Liver (tissue), 9 donors: ENCODE results near the gene KMT2D. TPM values are rescaled to one million over a fixed set of nuclear protein-coding genes. Genes with fewer than 3 reads are reported as not detected.

ENCODE experiments used
- DNase-seq: peaks from one replicate; pipeline ENCODE4 v3.0.0-alpha.2; 2017; ENCODE audit warnings: low spot score
- H3K27ac ChIP-seq, 2 donors: one replicate each; pipeline ENCODE4 v1.7.0; 2013; ENCODE audit warnings: inconsistent platforms in 2 of 2, low read length in 2 of 2, control low read depth in 1 of 2, low read depth in 1 of 2, mild to moderate bottlenecking in 1 of 2
- H3K27me3 ChIP-seq, 4 donors: one replicate each; pipeline versions ENCODE4 v1.6.1 to v1.7.0; 2013; ENCODE audit warnings: low read length in 3 of 4, inconsistent platforms in 1 of 4, mild to moderate bottlenecking in 1 of 4, moderate library complexity in 1 of 4; ENCODE audit not compliant: control insufficient read depth in 4 of 4, insufficient read depth in 4 of 4
- H3K36me3 ChIP-seq, 4 donors: one replicate each; pipeline versions ENCODE4 v1.6.1 to v1.7.0; 2013; ENCODE audit warnings: low read length in 3 of 4, mild to moderate bottlenecking in 3 of 4, low read depth in 1 of 4, moderate library complexity in 1 of 4; ENCODE audit not compliant: control insufficient read depth in 4 of 4, insufficient read depth in 3 of 4
- H3K4me1 ChIP-seq, 4 donors: one replicate each; pipeline versions ENCODE4 v1.6.1 to v1.7.0; 2013; ENCODE audit warnings: low read length in 3 of 4, mild to moderate bottlenecking in 3 of 4, moderate library complexity in 1 of 4; ENCODE audit not compliant: control insufficient read depth in 4 of 4, insufficient read depth in 4 of 4
- H3K4me3 ChIP-seq, 3 donors: one replicate each; pipeline versions ENCODE4 v1.6.1 to v1.7.0; 2013; ENCODE audit warnings: low read length in 3 of 3, control low read depth in 1 of 3, low read depth in 1 of 3, mild to moderate bottlenecking in 1 of 3
- H3K9ac ChIP-seq, 2 donors: one replicate each; pipeline ENCODE4 v1.7.0; 2013; ENCODE audit warnings: low read length in 2 of 2, mild to moderate bottlenecking in 2 of 2, moderate library complexity in 2 of 2, control low read depth in 1 of 2, low read depth in 1 of 2
- H3K9me3 ChIP-seq, 4 donors: one replicate each; pipeline versions ENCODE4 v1.6.1 to v1.7.0; 2013; ENCODE audit warnings: low read length in 3 of 4; ENCODE audit not compliant: control insufficient read depth in 4 of 4
- CTCF ChIP-seq: fragments of 150-350 bp; IDR thresholded peaks from 2 replicates; pipeline ENCODE4 v1.5.1; 2017; ENCODE audit warnings: improper control_type of control experiment, low read depth, low read length; ENCODE audit not compliant: missing input control
- FOXA2 ChIP-seq: IDR thresholded peaks from 2 replicates; pipeline ENCODE4 v1.6.1; 2016; ENCODE audit warnings: antibody characterized with exemption
- GABPA ChIP-seq, 2 donors: IDR thresholded peaks in 1 of 2; conservative IDR thresholded peaks in 1 of 2; 2 replicates each; pipeline ENCODE4 v1.6.1; 2016; ENCODE audit warnings: antibody characterized with exemption in 2 of 2, mild to moderate bottlenecking in 1 of 2, moderate library complexity in 1 of 2
- HNF4A ChIP-seq, 2 donors: conservative IDR thresholded peaks; 2 replicates each; pipeline ENCODE4 v1.6.1; 2016; ENCODE audit warnings: antibody characterized with exemption in 2 of 2, mild to moderate bottlenecking in 2 of 2
- HNF4G ChIP-seq: IDR thresholded peaks from 2 replicates; pipeline ENCODE4 v1.6.1; 2016; ENCODE audit warnings: antibody characterized with exemption
- JUND ChIP-seq, 2 donors: IDR thresholded peaks; 2 replicates each; pipeline ENCODE4 v1.6.1; 2016; ENCODE audit warnings: antibody characterized with exemption in 2 of 2
- MAX ChIP-seq: IDR thresholded peaks from 2 replicates; pipeline ENCODE4 v1.6.1; 2016; ENCODE audit warnings: antibody characterized with exemption
- NR2F2 ChIP-seq: IDR thresholded peaks from 2 replicates; pipeline ENCODE4 v1.6.1; 2016; ENCODE audit warnings: antibody characterized with exemption
- RXRA ChIP-seq, 2 donors: IDR thresholded peaks; 2 replicates each; pipeline ENCODE4 v1.6.1; 2017 to 2018; ENCODE audit warnings: antibody characterized with exemption in 2 of 2, mild to moderate bottlenecking in 1 of 2
- TAF1 ChIP-seq: conservative IDR thresholded peaks from 2 replicates; pipeline ENCODE4 v1.6.1; 2016; ENCODE audit warnings: antibody characterized with exemption, mild to moderate bottlenecking
- YY1 ChIP-seq: IDR thresholded peaks from 2 replicates; pipeline ENCODE4 v1.6.1; 2016; ENCODE audit warnings: antibody characterized with exemption, mild to moderate bottlenecking
- ZBTB33 ChIP-seq: IDR thresholded peaks from 2 replicates; pipeline ENCODE4 v1.6.1; 2016; ENCODE audit warnings: antibody characterized with exemption
- WGBS: extraction: QIAGEN DNeasy Blood & Tissue Kit; methylation state at CpG from one replicate; pipeline ENCODE4 v1.1.7; 2013; 5-methylcytosine and 5-hydroxymethylcytosine counted together
- polyA plus RNA-seq, 2 donors: library from polyadenylated mRNA; stranded (reverse) in 1 of 2; unstranded in 1 of 2; fragments of 200-250 nt in 1 of 2; fragments of >200 nt in 1 of 2; fragmentation: Nextera tagmentation in 1 of 2; extraction: Ambion mirVana in 1 of 2; gene quantifications; one replicate each; pipeline versions ENCODE4 v1.2.1 to v1.2.3, GENCODE V29; 2013 to 2015
- total RNA-seq, 2 donors: library from RNA; depleted of rRNA; stranded (reverse); fragments of >200 nt; gene quantifications; one replicate each; pipeline ENCODE4 v1.2.3, GENCODE V29; 2014
- TF ChIP-seq, protein P1 (sequence below): IDR thresholded peaks from 2 replicates; pipeline ENCODE4 v1.6.1; 2016; ENCODE audit warnings: antibody characterized with exemption, mild to moderate bottlenecking
- donor health status: healthy.
- donor health status: healthy.
- donor health status: healthy.
- donor health status: healthy.
- donor health status: healthy.

KMT2D gene
- total and polyA plus RNA-seq, 4 donors = 4.5 to 53.8 (median 25.0) TPM

GRCh38 chr12:49086116-49086515 lies 25.5 kb upstream of the KMT2D start:
- Histone ChIP-seq H3K27me3 (peaks cover 0 to 10% (median 2%) of the 10 kb centered on the region in 4 donors), H3K27ac (no peak overlapping the region), H3K4me3 (no peak overlapping the region), H3K9me3 (peaks cover 0 to 2% (median 0%) of the 10 kb centered on the region in 4 donors), H3K4me1 (peaks cover 5 to 19% (median 12%) of the 10 kb centered on the region in 4 donors), H3K36me3 (no peaks in the 10 kb centered on the region), H3K9ac (no peak overlapping the region)
- 86% methylated on average over 3 of the region's 3 CpGs for WGBS
- TF ChIP-seq, protein P1, sequence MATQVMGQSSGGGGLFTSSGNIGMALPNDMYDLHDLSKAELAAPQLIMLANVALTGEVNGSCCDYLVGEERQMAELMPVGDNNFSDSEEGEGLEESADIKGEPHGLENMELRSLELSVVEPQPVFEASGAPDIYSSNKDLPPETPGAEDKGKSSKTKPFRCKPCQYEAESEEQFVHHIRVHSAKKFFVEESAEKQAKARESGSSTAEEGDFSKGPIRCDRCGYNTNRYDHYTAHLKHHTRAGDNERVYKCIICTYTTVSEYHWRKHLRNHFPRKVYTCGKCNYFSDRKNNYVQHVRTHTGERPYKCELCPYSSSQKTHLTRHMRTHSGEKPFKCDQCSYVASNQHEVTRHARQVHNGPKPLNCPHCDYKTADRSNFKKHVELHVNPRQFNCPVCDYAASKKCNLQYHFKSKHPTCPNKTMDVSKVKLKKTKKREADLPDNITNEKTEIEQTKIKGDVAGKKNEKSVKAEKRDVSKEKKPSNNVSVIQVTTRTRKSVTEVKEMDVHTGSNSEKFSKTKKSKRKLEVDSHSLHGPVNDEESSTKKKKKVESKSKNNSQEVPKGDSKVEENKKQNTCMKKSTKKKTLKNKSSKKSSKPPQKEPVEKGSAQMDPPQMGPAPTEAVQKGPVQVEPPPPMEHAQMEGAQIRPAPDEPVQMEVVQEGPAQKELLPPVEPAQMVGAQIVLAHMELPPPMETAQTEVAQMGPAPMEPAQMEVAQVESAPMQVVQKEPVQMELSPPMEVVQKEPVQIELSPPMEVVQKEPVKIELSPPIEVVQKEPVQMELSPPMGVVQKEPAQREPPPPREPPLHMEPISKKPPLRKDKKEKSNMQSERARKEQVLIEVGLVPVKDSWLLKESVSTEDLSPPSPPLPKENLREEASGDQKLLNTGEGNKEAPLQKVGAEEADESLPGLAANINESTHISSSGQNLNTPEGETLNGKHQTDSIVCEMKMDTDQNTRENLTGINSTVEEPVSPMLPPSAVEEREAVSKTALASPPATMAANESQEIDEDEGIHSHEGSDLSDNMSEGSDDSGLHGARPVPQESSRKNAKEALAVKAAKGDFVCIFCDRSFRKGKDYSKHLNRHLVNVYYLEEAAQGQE = no peak
- TF ChIP-seq MAX = no peak
- no peak for DNase-seq

- no peaks in the 10 kb centered on the region for H3K36me3 ChIP-seq
- no peak overlapping the region for H3K27ac ChIP-seq
- no peak for DNase-seq
- H3K4me3 ChIP-seq = no peak overlapping the region
- WGBS = 99% methylated on average over 3 of the region's 3 CpGs
- peaks cover 0 to 7% (median 2%) of the 10 kb centered on the region in 4 donors for H3K4me1 ChIP-seq
- H3K9ac ChIP-seq = no peak overlapping the region
- H3K27me3 ChIP-seq = peaks cover 0 to 3% (median 2%) of the 10 kb centered on the region in 4 donors
- TF ChIP-seq NR2F2 (no peak), HNF4G (no peak), YY1 (no peak), CTCF (no peak), TAF1 (no peak), HNF4A (conservative IDR thresholded peaks at IDR 0.05) (no peak), GABPA (IDR thresholded peaks at IDR 0.05 in 1 of 2, conservative IDR thresholded peaks at IDR 0.05 in 1 of 2) (no peak), MAX (no peak), JUND (IDR thresholded peaks at IDR 0.05) (no peak), RXRA (IDR thresholded peaks at IDR 0.05) (no peak), ZBTB33 (no peak), FOXA2 (no peak)
- H3K9me3 ChIP-seq = peaks cover 0 to 2% (median 0%) of the 10 kb centered on the region in 4 donors
These were observed 23.8 kb upstream of the KMT2D start for GRCh38 chr12:49084438-49084837.
